IMR-90 (cell line): ENCODE data around the gene B4GALT5.

Experiments
- MAFK ChIP-seq: IDR thresholded peaks from 2 replicates; pipeline ENCODE4 v1.6.1; 2012; ENCODE audit warnings: low read depth, low read length, improper control_type of control experiment
- POLR2A ChIP-seq: IDR thresholded peaks from 2 replicates; pipeline ENCODE4 v1.6.1; 2012; ENCODE audit warnings: mild to moderate bottlenecking, low read depth, low read length
- RFX5 ChIP-seq: IDR thresholded peaks from 2 replicates; pipeline ENCODE4 v1.8.0; 2012; ENCODE audit warnings: low read depth, mild to moderate bottlenecking, low read length, moderate library complexity
- TF ChIP-seq, protein P1 (sequence below): conservative IDR thresholded peaks from 2 replicates; pipeline ENCODE4 v1.5.1; 2012; ENCODE audit warnings: mild to moderate bottlenecking, low read depth, low read length, improper control_type of control experiment
- TF ChIP-seq, protein P2 (sequence below): fragments of 150-350 bp; IDR thresholded peaks from 2 replicates; pipeline ENCODE4 v1.6.1; 2016; ENCODE audit warnings: low read depth, mild to moderate bottlenecking, low read length, moderate library complexity, borderline replicate concordance
- TF ChIP-seq, protein P3 (sequence below): fragments of 150-350 bp; IDR thresholded peaks from 2 replicates; pipeline ENCODE4 v1.6.1; 2017; ENCODE audit warnings: mild to moderate bottlenecking, antibody characterized with exemption, low read length, low read depth

DNA sequence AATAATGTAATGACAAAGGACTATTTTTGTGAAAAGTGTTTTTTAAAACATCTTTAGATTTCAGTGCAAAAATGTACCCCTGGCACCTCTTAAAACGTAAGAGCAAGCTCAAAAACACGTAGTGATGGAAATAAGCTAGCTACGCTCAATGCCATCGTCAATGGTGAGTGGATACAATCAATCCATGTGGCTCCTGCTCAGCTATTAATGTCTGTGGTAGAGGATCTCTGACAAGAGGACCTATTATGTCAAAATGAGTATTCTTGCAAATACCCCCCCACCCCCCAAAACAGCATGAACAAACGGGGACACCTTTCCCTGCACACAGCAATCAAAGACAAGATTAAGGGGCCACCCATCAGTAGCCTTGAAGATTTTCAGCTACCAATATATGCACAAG, 80.7 kb downstream of the B4GALT5 start:
- TF ChIP-seq, protein P1, sequence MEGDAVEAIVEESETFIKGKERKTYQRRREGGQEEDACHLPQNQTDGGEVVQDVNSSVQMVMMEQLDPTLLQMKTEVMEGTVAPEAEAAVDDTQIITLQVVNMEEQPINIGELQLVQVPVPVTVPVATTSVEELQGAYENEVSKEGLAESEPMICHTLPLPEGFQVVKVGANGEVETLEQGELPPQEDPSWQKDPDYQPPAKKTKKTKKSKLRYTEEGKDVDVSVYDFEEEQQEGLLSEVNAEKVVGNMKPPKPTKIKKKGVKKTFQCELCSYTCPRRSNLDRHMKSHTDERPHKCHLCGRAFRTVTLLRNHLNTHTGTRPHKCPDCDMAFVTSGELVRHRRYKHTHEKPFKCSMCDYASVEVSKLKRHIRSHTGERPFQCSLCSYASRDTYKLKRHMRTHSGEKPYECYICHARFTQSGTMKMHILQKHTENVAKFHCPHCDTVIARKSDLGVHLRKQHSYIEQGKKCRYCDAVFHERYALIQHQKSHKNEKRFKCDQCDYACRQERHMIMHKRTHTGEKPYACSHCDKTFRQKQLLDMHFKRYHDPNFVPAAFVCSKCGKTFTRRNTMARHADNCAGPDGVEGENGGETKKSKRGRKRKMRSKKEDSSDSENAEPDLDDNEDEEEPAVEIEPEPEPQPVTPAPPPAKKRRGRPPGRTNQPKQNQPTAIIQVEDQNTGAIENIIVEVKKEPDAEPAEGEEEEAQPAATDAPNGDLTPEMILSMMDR: no peak
- no peak for TF ChIP-seq MAFK
- TF ChIP-seq, protein P2, sequence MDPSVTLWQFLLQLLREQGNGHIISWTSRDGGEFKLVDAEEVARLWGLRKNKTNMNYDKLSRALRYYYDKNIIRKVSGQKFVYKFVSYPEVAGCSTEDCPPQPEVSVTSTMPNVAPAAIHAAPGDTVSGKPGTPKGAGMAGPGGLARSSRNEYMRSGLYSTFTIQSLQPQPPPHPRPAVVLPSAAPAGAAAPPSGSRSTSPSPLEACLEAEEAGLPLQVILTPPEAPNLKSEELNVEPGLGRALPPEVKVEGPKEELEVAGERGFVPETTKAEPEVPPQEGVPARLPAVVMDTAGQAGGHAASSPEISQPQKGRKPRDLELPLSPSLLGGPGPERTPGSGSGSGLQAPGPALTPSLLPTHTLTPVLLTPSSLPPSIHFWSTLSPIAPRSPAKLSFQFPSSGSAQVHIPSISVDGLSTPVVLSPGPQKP: no peak
- no peak for TF ChIP-seq POLR2A
- no peak for TF ChIP-seq RFX5
- TF ChIP-seq, protein P3, sequence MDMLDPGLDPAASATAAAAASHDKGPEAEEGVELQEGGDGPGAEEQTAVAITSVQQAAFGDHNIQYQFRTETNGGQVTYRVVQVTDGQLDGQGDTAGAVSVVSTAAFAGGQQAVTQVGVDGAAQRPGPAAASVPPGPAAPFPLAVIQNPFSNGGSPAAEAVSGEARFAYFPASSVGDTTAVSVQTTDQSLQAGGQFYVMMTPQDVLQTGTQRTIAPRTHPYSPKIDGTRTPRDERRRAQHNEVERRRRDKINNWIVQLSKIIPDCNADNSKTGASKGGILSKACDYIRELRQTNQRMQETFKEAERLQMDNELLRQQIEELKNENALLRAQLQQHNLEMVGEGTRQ: no peak
